ENCODE measurements around the gene CAPRIN2. TPM values are rescaled to one million over a fixed set of nuclear protein-coding genes. Genes with fewer than 3 reads are reported as not detected.
A peak's percentile ranks its signal among the peaks of the same experiment; 100 is the strongest.

Gene CAPRIN2
- total RNA-seq, 1 donor = 18.3 TPM

DNA sequence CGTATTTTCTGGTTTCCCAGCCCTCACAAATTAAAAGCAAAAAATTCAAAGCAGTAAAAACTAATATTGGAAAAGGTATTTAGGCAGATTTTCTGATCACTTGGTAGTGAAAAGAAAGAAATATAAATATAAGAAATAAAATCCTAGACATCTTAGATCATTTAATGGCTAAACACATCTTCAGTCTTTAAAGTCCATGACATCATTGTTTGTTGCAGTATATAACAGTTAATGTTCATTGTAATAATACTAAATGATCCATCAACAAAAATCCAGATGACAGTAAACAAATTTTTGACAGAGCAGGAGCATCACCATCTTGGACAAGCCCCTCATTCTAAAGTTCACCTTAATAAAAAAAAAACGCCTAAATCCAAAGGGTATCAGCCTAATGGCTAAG lies 29.2 kb upstream of the CAPRIN2 start:
- Histone ChIP-seq H3K4me3 (ENCODE audit: low read length) (no peak overlapping the region), H3K4me1 (ENCODE audit: insufficient read depth, low read length) (no peaks in the 10 kb centered on the region), H3K27me3 (ENCODE audit: insufficient read depth, low read length) (peaks cover 8% of the 10 kb centered on the region), H3K9me3 (ENCODE audit: low read depth, low read length) (no peaks in the 10 kb centered on the region)

DNA sequence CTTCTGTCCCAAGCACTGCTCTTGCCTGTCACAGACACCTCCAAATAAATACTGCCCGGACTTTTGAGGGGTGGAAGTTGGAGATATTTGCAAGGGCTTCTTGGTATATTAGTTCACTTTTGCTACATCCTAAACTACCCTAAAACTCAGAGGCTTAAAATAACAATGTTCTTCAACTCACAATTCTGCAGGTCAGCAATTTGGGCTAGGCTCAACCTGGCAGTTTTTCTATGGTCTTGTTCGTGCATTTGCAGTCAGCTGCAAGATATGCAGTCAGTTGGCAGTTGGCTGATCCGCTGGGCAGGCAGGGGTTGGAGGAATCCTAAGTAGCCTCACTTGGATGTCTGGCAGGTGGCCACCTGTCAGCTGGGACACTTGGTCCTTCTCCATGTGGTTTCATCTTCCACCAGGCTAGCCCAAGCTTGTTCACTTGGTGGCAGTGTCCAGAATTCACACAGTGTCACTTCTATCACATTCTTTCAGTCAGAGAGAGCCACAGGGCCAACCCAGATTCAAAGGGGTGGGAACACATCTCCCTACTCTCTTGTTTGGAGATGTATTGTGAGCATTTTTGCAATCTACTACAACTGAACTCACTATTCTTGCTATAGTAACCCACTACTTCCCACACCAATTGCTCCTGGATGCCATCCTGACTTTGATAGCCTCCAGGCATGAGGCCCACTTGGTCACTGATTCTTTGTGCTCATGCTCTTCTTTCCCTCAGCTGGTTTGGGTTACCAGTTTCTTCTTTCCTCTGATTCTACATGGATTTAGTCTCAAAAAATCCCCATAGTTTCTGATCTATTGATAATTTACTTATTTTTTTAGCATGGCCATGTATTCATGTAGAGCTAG lies 27.8 kb upstream of the CAPRIN2 start:
- Histone ChIP-seq H3K4me3 (ENCODE audit: low read length) (no peak overlapping the region), H3K4me1 (ENCODE audit: insufficient read depth, low read length) (no peaks in the 10 kb centered on the region), H3K27me3 (ENCODE audit: insufficient read depth, low read length) (peaks cover 8% of the 10 kb centered on the region), H3K9me3 (ENCODE audit: low read depth, low read length) (no peaks in the 10 kb centered on the region)

DNA sequence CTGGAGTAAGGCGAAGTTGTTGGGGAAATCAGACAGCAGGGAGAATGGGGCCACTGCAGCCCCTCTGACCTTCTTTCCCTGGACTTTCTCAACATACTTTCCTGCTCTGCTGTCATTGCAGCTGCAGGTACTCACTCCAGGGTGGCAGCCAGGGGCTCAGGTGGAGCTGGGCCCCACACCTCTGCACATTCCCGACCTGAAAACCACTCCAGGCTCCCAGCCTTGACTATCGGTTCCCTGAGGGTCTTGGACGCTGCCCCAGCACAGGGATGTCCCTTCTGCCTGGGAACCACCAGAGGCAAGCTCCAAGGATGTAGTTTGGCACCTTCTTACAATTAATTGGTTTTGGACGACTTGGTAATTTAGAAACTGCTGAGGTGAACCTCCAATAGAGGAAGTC lies 24.8 kb upstream of the CAPRIN2 start:
- Histone ChIP-seq H3K4me1 (ENCODE audit: insufficient read depth, low read length) (no peaks in the 10 kb centered on the region), H3K27me3 (ENCODE audit: insufficient read depth, low read length) (peaks cover 2% of the 10 kb centered on the region), H3K9me3 (ENCODE audit: low read depth, low read length) (peaks cover 6% of the 10 kb centered on the region), H3K4me3 (ENCODE audit: low read length) (no peak overlapping the region)

DNA sequence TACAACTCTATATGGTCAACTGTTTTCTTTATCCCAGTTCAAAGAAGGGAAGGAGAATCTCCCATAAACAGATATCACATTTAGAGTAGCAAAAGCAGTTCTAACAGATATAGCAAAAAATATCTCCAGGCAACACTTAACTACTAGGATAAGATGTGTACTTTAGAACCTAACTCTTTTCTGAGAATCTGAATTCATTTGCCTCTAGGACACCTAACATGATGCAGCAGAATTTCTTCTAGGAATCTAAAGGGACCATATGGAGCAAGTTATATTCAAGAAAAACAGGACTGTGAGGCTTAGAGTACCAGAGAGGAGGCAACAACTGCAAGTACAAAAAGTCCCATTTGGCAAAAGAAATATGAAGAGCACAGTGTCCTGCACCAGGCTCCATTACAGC lies 24.4 kb upstream of the CAPRIN2 start:
- Histone ChIP-seq H3K9me3 (ENCODE audit: low read depth, low read length) (peaks cover 6% of the 10 kb centered on the region), H3K4me3 (ENCODE audit: low read length) (no peak overlapping the region), H3K4me1 (ENCODE audit: insufficient read depth, low read length) (no peaks in the 10 kb centered on the region)

DNA sequence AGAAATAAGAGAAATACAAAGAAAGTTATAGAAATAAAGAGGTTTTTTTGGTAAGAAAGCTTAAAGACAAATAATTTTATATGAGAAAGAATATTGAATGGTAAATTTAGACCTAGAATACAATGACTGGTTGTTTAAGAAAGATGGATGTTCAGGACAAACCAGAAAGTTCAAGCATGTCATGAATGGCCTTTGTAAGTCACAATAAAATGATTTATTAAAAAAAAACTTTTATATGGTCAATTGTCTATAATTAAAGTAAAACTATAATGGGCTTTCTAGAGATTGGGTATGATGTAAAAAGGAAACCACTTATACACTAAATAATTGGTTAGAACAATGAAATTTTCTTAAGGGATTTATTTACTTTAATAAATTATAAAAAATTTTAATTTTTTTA lies 19.8 kb upstream of the CAPRIN2 start:
- peaks cover 3% of the 10 kb centered on the region for H3K27me3 ChIP-seq (ENCODE audit: insufficient read depth, low read length)
- H3K9me3 ChIP-seq (ENCODE audit: low read depth, low read length) = peaks cover 6% of the 10 kb centered on the region
- no peak overlapping the region for H3K4me3 ChIP-seq (ENCODE audit: low read length)
- no peaks in the 10 kb centered on the region for H3K4me1 ChIP-seq (ENCODE audit: insufficient read depth, low read length)

More for the DNA sequence above, 24.4 kb upstream of the CAPRIN2 start:
- peaks cover 2% of the 10 kb centered on the region for H3K27me3 ChIP-seq (ENCODE audit: insufficient read depth, low read length)

DNA sequence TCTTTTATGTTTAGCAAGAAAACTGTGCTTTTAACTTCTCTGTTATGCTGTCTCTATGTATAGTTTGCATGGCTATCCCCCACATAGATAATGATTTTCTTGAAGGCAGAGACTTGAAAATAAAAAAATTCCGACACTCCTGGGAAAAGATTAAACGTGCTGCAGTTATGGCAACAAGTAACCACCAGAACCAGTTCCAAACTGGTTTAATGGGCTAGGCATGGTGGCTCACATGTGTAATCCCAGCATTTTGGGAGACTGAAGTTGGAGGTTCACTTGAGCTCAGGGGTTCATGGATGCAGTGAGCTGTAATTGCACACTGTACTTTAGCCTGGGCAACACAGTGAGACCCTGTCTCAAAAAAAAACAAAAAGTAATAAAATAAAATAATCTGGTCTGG lies 15.1 kb upstream of the CAPRIN2 start:
- Histone ChIP-seq H3K4me1 (ENCODE audit: insufficient read depth, low read length) (no peaks in the 10 kb centered on the region), H3K27me3 (ENCODE audit: insufficient read depth, low read length) (peaks cover 3% of the 10 kb centered on the region), H3K4me3 (ENCODE audit: low read length) (no peak overlapping the region), H3K9me3 (ENCODE audit: low read depth, low read length) (no peaks in the 10 kb centered on the region)

DNA sequence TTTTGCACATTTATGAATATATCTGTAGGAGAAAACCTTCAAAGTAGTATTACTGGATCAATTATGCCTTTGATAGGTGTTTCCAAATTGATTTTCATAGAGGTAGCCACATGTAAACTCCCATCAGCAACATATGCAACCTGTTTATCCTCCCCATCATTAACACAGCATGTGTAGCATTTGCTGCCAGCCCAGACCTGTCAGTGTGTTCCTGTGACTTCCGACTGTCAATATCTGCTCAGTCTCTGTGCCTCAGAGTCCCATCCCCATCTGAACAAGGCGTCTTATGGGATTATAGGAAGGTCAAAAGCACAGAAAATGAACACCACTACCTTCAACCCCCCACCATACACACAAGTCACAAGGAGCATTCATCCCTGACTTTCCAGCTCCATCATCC lies 9.5 kb upstream of the CAPRIN2 start:
- no peak overlapping the region for H3K4me3 ChIP-seq (ENCODE audit: low read length)
- no peaks in the 10 kb centered on the region for H3K27me3 ChIP-seq (ENCODE audit: insufficient read depth, low read length)
- no peaks in the 10 kb centered on the region for H3K9me3 ChIP-seq (ENCODE audit: low read depth, low read length)
- no peaks in the 10 kb centered on the region for H3K4me1 ChIP-seq (ENCODE audit: insufficient read depth, low read length)

DNA sequence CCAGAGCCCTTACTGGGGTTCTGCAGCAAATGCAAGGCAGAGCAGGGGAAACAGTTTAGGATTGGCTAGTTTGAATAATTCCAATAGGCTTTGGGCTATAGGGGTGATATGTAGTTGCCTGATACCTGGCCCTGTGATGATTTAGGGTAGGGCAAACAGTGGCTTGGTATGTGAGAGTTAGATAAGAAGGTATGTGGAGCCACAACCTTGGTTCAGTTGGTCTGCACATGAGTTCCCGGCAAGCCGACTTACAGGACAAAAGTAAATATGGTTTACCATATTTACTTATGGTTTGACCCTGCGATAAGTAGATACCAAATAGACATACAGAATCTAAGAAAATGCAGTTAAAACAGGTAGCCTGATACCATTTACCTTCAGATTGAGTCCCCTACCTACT lies 8.3 kb upstream of the CAPRIN2 start:
- Histone ChIP-seq H3K4me1 (ENCODE audit: insufficient read depth, low read length) (no peaks in the 10 kb centered on the region), H3K4me3 (ENCODE audit: low read length) (no peak overlapping the region), H3K27me3 (ENCODE audit: insufficient read depth, low read length) (no peaks in the 10 kb centered on the region), H3K9me3 (ENCODE audit: low read depth, low read length) (no peaks in the 10 kb centered on the region)

DNA sequence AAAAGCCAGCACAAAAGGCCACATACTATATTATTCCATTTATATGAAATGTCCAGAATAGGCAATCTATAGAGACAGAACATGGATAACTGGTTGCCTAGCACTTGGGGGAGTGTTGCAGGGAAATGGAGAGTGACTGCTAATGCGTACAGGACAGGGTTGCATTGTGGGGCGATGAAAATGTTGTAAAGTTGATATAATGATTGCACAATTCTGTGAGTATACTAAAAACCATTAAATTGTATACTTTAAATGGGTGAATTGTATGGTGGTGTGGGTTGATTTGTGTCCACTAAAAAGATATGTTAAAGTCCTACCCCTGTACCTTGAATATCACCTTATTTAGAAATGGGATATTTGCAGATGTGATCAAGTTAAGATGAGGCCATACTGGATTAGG lies 7.0 kb upstream of the CAPRIN2 start:
- Histone ChIP-seq H3K27me3 (ENCODE audit: insufficient read depth, low read length) (no peaks in the 10 kb centered on the region), H3K4me1 (ENCODE audit: insufficient read depth, low read length) (no peaks in the 10 kb centered on the region), H3K9me3 (ENCODE audit: low read depth, low read length) (no peaks in the 10 kb centered on the region), H3K4me3 (ENCODE audit: low read length) (no peak overlapping the region)

DNA sequence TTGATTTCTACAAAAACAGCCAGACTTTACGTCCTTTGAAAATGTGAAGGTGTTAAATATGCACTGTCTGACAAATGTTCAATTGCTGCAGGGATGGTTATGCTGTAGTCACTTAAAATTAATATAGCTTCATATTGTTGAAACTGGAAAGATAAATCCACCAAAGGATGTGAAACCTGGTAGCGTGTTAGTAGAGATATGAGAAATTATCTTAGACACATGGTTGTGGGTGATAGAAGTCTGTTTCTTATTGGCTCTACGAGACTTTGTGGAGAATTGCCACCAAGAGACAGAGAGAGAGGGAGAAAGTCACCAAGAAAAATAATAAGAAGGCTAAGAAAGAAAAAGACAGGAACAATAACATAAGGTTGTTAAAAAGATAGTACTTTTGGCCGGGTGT lies 2.6 kb upstream of the CAPRIN2 start:
- Histone ChIP-seq H3K4me1 (ENCODE audit: insufficient read depth, low read length) (peaks cover 17% of the 10 kb centered on the region), H3K4me3 (ENCODE audit: low read length) (no peak overlapping the region), H3K27me3 (ENCODE audit: insufficient read depth, low read length) (no peaks in the 10 kb centered on the region), H3K9me3 (ENCODE audit: low read depth, low read length) (no peaks in the 10 kb centered on the region)

DNA sequence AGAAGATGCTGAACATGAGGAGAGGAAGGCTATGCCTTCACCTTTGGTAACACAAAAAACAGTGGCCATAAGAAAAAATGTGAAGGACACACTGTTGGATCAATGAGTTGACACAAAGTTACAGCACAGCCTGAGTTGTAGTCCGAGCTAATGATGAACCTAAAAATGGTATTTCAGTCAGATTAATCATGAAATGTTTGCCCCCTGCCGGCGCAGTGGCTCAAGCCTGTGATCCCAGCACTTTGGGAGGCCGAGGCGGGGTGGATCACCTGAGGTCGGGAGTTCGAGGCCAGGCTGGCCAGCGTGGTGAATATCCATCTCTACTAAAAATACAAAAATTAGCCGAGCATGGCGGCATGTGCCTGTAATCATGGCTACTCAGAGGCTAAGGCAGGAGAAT lies 1.3 kb upstream of the CAPRIN2 start:
- Histone ChIP-seq H3K27me3 (ENCODE audit: insufficient read depth, low read length) (no peaks in the 10 kb centered on the region), H3K4me3 (ENCODE audit: low read length) (no peak overlapping the region), H3K4me1 (ENCODE audit: insufficient read depth, low read length) (peaks cover 17% of the 10 kb centered on the region), H3K9me3 (ENCODE audit: low read depth, low read length) (no peaks in the 10 kb centered on the region)

DNA sequence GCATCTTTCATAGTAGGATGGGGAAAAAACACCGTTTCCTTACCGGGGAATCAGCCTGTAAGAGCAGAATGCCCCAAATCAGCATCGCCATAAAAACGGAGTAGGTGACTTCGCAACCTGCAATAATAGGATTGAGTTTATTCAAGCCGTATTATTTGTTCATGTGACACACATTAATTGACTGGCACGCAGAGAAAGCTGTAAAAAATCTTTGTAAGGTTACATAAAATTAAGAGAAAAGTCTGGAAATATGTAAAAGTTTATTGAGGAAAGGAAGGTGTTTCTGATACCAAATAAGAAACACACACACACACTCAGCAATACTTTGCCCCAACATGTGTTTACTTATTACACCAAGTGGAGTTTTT lies 628 bp upstream of the CAPRIN2 start:
- Histone ChIP-seq H3K27me3 (ENCODE audit: insufficient read depth, low read length) (no peaks in the 10 kb centered on the region), H3K4me3 (ENCODE audit: low read length) (peak overlapping the region; percentile 58), H3K4me1 (ENCODE audit: insufficient read depth, low read length) (peaks cover 17% of the 10 kb centered on the region), H3K9me3 (ENCODE audit: low read depth, low read length) (no peaks in the 10 kb centered on the region)

DNA sequence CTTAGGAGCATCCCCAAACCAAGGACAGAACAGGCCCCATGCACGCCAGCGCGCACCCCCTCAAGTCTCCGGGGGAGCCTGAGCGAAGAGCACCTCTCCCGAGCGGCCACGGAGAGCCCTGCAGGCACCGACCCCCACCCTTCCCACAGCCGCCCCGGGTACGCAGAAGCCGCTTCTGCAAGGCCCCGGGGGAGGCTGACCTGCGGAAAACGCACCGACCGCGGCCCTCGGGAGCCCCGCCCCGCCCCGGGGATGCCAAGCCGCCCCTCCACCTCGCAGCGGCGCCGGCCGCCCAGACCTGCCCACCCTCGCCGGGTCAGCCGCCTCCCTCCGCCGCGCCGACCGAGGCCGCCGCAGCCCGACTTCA lies 385 bp downstream of the CAPRIN2 start:
- Histone ChIP-seq H3K27me3 (ENCODE audit: insufficient read depth, low read length) (no peaks in the 10 kb centered on the region), H3K4me3 (ENCODE audit: low read length) (peak overlapping the region; percentile 58), H3K9me3 (ENCODE audit: low read depth, low read length) (no peaks in the 10 kb centered on the region), H3K4me1 (ENCODE audit: insufficient read depth, low read length) (peaks cover 17% of the 10 kb centered on the region)

DNA sequence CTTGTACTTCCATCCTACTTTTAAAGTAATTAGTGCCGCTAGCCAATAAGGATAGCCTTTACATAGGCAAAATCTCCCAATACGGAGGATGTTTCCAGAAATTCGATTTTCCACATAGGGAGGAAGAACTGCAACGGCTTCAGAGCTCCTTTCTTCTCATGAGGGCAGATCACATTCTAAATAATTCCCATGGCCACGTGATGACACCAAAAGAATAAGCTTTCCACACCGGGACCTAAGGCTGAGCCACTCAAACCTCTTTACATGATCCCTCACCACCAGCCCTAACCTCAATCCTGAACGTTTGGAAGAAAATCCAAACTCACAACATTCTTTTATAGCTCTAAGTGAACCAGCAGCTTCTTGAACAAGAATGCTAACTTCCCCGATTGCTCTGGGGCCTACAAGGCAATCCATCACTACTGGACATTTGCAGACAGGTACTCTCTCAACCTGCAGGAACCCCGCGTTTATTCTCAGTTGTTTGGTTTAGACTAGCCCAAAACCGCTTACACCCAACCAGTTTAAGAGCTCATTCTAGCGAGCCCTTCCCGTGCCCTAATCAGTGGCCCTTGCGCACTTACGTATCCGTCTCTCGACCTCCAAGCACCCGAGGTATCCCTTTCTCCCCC lies 884 bp downstream of the CAPRIN2 start:
- Histone ChIP-seq H3K9me3 (ENCODE audit: low read depth, low read length) (no peaks in the 10 kb centered on the region), H3K4me1 (ENCODE audit: insufficient read depth, low read length) (peaks cover 17% of the 10 kb centered on the region), H3K4me3 (ENCODE audit: low read length) (peak overlapping the region; percentile 58), H3K27me3 (ENCODE audit: insufficient read depth, low read length) (no peaks in the 10 kb centered on the region)

DNA sequence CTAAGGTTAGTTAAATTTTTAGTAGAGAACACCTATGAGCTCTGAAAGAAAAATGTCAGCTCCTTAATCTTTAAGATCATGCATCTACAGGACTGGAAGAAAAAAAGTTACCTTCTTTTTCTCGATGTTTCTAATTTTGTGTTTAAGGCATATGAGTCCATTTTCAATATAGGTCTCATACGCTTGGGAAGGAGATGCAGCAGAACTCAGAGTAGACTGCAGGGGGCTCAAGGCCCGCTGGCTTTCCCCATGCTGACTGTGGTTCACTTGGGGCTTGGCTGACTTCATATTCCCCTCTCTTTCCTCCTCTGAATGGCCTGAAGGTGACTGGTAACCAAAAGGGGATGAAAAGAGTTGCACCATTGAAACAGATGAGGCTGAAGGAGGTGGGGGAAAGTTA lies 1.5 kb downstream of the CAPRIN2 start:
- H3K27me3 ChIP-seq (ENCODE audit: insufficient read depth, low read length) = no peaks in the 10 kb centered on the region
- H3K9me3 ChIP-seq (ENCODE audit: low read depth, low read length) = no peaks in the 10 kb centered on the region
- H3K4me3 ChIP-seq (ENCODE audit: low read length) = no peak overlapping the region
- H3K4me1 ChIP-seq (ENCODE audit: insufficient read depth, low read length) = peaks cover 17% of the 10 kb centered on the region

DNA sequence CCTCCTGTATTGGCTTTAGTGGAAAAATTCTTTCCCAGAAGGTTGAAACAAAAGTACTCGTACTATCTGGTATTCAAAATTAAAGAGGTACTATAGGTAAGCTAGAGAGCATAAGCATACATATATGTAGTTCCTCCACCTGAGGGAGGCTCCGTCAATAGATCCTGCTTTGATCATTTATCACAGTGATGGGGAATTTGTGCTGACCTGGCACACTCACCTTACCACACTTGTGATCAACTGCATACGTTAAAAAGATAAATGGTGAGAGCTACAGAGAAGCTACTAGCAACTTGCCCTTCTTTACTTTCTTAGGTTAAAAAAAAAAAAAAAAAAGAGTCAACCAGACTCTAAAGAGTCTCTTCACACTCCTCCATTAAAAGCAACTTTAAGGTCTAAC lies 2.5 kb downstream of the CAPRIN2 start:
- Histone ChIP-seq H3K4me1 (ENCODE audit: insufficient read depth, low read length) (peaks cover 17% of the 10 kb centered on the region), H3K4me3 (ENCODE audit: low read length) (no peak overlapping the region), H3K9me3 (ENCODE audit: low read depth, low read length) (no peaks in the 10 kb centered on the region), H3K27me3 (ENCODE audit: insufficient read depth, low read length) (no peaks in the 10 kb centered on the region)

Data from mononuclear cell (primary cell).